ENCODE results near the gene BCORL1.

The BCORL1 gene

DNA sequence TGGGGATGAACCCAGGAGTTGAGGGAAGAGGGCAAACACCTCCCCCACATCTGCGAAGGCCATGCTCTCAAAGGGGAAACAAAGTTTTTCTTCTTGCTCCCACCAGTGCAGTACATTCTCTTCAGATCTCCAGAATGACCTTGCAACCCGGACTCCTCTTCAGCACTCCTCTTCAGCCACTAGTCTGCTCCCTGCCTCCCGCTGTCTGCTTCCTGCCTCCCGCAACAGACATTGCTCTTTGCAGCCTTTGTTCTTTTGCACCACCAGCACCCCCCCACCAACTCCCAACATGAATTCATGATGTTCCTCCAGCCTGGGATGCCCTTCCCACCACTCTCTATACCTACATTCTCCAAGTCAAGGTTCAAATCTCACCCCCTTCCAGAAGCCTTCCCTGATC lies 44.4 kb upstream of the BCORL1 start:
- no peaks in the 10 kb centered on the region for H3K36me3 ChIP-seq (replicated peaks; ENCODE audit: insufficient read depth, low read length)
- DNase-seq = no peak
- no peak overlapping the region for H3K9ac ChIP-seq (ENCODE audit: low read length)
- H3F3A ChIP-seq (ENCODE audit: insufficient read depth, low read length) = no peaks in the 10 kb centered on the region
- H3K79me2 ChIP-seq (ENCODE audit: low read length) = no peaks in the 10 kb centered on the region
- no peak overlapping the region for H3K4me2 ChIP-seq (ENCODE audit: low read depth, low read length)
- no peaks in the 10 kb centered on the region for H4K20me1 ChIP-seq (ENCODE audit: insufficient read depth, low read length)
- no peaks in the 10 kb centered on the region for H3K27me3 ChIP-seq (replicated peaks; ENCODE audit: insufficient read depth, low read length)
- no peaks in the 10 kb centered on the region for H3K9me2 ChIP-seq (replicated peaks; ENCODE audit: insufficient read depth, low read length)
- no peak overlapping the region for H3K27ac ChIP-seq (ENCODE audit: low read length)
- TF ChIP-seq EZH2phosphoT487 (IDR thresholded peaks at IDR 0.05; ENCODE audit: low read length) = no peak
- no peak for TF ChIP-seq EZH2 (optimal IDR thresholded peaks at IDR 0.05; ENCODE audit: low read depth, low read length)
- TF ChIP-seq, protein P1, sequence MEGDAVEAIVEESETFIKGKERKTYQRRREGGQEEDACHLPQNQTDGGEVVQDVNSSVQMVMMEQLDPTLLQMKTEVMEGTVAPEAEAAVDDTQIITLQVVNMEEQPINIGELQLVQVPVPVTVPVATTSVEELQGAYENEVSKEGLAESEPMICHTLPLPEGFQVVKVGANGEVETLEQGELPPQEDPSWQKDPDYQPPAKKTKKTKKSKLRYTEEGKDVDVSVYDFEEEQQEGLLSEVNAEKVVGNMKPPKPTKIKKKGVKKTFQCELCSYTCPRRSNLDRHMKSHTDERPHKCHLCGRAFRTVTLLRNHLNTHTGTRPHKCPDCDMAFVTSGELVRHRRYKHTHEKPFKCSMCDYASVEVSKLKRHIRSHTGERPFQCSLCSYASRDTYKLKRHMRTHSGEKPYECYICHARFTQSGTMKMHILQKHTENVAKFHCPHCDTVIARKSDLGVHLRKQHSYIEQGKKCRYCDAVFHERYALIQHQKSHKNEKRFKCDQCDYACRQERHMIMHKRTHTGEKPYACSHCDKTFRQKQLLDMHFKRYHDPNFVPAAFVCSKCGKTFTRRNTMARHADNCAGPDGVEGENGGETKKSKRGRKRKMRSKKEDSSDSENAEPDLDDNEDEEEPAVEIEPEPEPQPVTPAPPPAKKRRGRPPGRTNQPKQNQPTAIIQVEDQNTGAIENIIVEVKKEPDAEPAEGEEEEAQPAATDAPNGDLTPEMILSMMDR (IDR thresholded peaks at IDR 0.05; ENCODE audit: low read length) = no peak
- H3K4me3 ChIP-seq (ENCODE audit: low read length) = no peak overlapping the region
- no peak overlapping the region for H2AFZ ChIP-seq (ENCODE audit: low read length)
- no peaks in the 10 kb centered on the region for H3K9me3 ChIP-seq (replicated peaks; ENCODE audit: insufficient read depth, low read length)
- no peaks in the 10 kb centered on the region for H3K4me1 ChIP-seq (ENCODE audit: low read length)

DNA sequence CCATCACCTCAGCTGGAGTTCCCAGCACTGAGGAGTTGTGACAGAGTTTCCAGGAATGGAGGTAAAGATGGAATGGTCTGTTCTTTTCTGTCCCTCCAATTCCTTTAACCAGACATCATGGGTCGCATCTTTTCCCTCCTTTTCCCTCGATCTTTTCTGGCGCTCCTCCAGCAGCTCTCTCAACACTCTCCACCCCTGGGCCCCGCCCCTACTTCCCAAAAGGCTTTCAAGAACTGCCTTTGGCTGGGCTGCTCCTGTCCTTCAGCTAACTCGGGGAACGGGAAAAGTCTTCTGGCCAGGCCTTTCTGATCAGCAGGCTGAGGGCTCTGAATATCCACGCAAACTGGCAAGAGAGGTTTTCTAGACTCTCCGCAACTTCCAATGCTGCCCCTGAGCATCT lies 42.4 kb upstream of the BCORL1 start:
- Histone ChIP-seq H3K4me2 (ENCODE audit: low read depth, low read length) (no peak overlapping the region), H3F3A (ENCODE audit: insufficient read depth, low read length) (no peaks in the 10 kb centered on the region), H2AFZ (ENCODE audit: low read length) (no peak overlapping the region), H3K4me1 (ENCODE audit: low read length) (no peaks in the 10 kb centered on the region), H3K4me3 (ENCODE audit: low read length) (no peak overlapping the region), H3K9ac (ENCODE audit: low read length) (no peak overlapping the region), H3K27me3 (replicated peaks; ENCODE audit: insufficient read depth, low read length) (no peaks in the 10 kb centered on the region), H4K20me1 (ENCODE audit: insufficient read depth, low read length) (no peaks in the 10 kb centered on the region), H3K36me3 (replicated peaks; ENCODE audit: insufficient read depth, low read length) (no peaks in the 10 kb centered on the region), H3K79me2 (ENCODE audit: low read length) (no peaks in the 10 kb centered on the region), H3K9me3 (replicated peaks; ENCODE audit: insufficient read depth, low read length) (no peaks in the 10 kb centered on the region), H3K9me2 (replicated peaks; ENCODE audit: insufficient read depth, low read length) (no peaks in the 10 kb centered on the region), H3K27ac (ENCODE audit: low read length) (no peak overlapping the region)
- TF ChIP-seq EZH2phosphoT487 (IDR thresholded peaks at IDR 0.05; ENCODE audit: low read length) = no peak
- TF ChIP-seq, protein P1 (IDR thresholded peaks at IDR 0.05; ENCODE audit: low read length) = no peak
- no peak for TF ChIP-seq EZH2 (optimal IDR thresholded peaks at IDR 0.05; ENCODE audit: low read depth, low read length)
- DNase-seq = no peak

DNA sequence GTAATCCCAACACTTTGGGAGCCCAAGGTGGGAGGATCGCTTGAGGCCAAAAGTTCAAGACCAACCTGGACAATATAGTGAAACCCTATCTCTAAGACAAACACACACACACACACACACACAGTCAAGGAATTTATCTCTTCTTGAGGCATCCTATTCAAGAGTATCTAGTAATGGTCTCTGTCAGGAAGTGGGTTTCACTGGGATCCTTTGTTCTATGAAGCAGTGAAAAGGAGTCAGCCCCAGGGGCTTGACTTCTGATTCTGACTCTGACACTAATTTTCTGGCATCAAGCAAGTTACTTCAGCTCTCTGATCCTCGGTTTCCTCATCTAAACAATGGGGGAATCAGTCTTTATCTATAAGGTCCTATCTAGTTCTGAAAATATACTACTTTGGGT lies 41.7 kb upstream of the BCORL1 start:
- Histone ChIP-seq H3K4me2 (ENCODE audit: low read depth, low read length) (no peak overlapping the region), H3K4me1 (ENCODE audit: low read length) (no peaks in the 10 kb centered on the region), H3K27me3 (replicated peaks; ENCODE audit: insufficient read depth, low read length) (no peaks in the 10 kb centered on the region), H2AFZ (ENCODE audit: low read length) (no peak overlapping the region), H3K27ac (ENCODE audit: low read length) (no peak overlapping the region), H3K79me2 (ENCODE audit: low read length) (no peaks in the 10 kb centered on the region), H3K9ac (ENCODE audit: low read length) (no peak overlapping the region), H3K4me3 (ENCODE audit: low read length) (no peak overlapping the region), H3K9me2 (replicated peaks; ENCODE audit: insufficient read depth, low read length) (no peaks in the 10 kb centered on the region), H3F3A (ENCODE audit: insufficient read depth, low read length) (no peaks in the 10 kb centered on the region), H4K20me1 (ENCODE audit: insufficient read depth, low read length) (no peaks in the 10 kb centered on the region), H3K36me3 (replicated peaks; ENCODE audit: insufficient read depth, low read length) (no peaks in the 10 kb centered on the region), H3K9me3 (replicated peaks; ENCODE audit: insufficient read depth, low read length) (no peaks in the 10 kb centered on the region)
- no peak for DNase-seq
- TF ChIP-seq EZH2 (optimal IDR thresholded peaks at IDR 0.05; ENCODE audit: low read depth, low read length) = no peak
- TF ChIP-seq, protein P1 (IDR thresholded peaks at IDR 0.05; ENCODE audit: low read length) = no peak
- no peak for TF ChIP-seq EZH2phosphoT487 (IDR thresholded peaks at IDR 0.05; ENCODE audit: low read length)

Data from MM.1S (cell line).